ENCODE data around the gene JOSD2.
"Not testable (repeated sequence)": the region's sequence is repeated elsewhere in the genome, so short reads cannot be mapped to it uniquely, and the experiment has no call there.

JOSD2 gene

DNA sequence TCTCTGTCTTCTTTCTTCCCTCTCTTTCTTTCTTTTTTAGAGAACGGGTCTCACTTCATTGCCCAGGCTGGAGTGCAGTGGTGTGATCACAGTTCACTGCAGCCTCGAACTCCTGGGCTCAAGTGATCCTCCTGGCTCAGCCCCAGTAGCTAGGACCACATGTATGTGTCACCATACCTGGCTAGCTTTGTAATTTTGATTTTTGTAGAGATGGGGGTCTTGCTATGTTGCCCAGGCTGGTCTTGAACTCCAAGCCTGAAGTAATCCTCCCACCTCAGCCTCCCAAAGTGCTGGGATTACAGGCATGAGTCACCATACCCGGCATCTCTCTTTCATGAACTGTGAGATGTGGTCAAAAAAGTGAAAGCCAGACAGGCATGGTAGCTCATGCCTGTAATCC is 37.7 kb downstream of the JOSD2 start:
- not testable (repeated sequence) for DNase-seq

DNA sequence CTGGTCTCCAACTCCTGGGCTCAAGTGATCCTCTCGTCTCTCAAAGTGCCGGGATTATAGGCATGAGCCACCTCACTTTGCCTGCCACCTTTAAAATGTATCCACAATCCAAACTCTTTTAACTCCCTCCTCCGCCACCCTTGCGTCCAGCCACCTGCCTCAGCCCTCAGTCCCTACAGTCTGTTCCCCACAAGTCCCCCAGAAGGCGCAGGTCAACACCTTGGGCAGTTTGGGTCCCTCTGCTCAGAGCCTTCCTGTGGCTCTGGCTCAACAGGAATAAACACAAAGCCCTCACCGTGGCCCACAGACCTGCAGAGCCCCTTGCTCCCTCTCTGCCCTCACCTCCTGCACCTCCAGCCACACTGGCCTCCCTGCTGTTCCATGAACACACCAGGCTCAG is 42.2 kb downstream of the JOSD2 start:
- DNase-seq = no peak

- DNase-seq = no peak
Observed at GRCh38 chr19:50467566-50467965, 43.4 kb downstream of the JOSD2 start.

DNA sequence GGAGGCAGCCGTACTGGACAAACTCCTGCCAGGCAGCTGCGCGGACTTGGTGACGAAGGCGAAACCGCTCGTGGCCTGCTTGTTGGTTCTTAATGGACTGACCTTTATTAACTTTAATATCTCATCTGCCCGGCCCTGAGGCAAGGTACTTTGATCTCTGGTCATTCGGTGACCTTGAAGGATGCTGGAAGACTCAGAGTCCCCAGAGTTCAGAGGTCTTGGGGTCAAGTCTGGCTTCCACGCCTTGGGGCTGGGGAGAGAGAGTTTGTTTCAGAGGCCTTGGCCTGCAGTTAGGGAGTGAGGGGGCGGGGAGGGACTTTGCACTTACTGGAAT is 44.3 kb downstream of the JOSD2 start:
- no peak for DNase-seq

DNA sequence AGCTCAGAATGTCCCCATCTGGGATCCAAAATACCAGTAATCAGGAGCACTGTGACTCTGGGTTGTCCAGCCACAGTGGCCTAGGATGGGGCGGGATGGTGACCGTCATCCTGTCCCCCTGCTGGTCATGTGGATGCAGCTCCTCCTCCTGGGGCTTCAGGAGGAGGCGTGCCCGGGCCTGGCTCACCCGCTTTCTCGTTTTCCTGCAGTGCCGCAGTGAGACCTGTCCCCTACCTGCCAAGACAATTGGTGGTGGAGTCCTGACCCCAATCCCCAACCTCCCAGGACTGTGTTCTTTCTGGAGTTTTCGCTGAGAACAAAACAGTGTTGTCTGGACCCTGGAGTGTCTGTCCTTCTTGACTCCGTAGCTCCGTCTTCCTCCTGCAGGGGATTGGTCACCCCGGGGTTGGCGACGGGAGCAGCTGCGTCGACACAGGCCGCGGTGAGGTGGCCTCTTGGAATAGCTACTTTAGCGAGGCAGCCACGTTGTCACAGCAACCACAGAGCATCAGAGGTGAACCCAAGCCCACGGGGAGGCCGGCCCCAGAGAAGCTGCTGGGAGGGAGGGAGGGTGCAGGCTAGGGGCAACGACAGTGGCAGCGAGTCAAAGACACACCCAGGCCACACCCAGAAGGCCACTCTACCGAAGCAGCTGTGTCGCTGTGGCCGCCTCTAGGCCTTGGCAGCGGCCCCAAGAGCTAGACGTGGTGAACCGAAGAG is 44.8 kb downstream of the JOSD2 start:
- no peak for DNase-seq

- DNase-seq = no peak
Observed at GRCh38 chr19:50465000-50465399, 46.0 kb downstream of the JOSD2 start.

- DNase-seq = no peak
Observed at GRCh38 chr19:50464348-50464747, 46.6 kb downstream of the JOSD2 start.

DNA sequence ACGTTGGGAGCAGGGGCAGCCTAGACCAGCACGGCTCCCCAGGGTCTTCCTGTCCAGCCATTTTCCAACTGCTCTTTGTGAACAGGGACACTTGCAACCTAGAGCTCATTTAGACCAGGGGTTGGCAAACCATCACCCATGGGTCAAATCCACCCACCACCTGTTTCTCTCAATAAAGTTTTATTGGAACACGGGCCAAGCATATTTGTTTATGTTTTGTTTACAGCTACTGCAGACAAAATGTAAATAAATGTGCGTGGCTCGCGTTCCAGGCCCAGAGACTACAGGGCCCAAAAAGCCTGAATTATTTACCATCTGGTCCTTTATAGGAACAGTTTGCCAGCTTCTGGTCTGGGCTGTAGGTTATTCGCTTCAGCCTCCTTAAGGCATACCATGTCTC is 48.0 kb downstream of the JOSD2 start:
- no peak for DNase-seq

- peak; percentile 14 for DNase-seq
Observed at GRCh38 chr19:50461066-50461875, 49.7 kb downstream of the JOSD2 start.

DNA sequence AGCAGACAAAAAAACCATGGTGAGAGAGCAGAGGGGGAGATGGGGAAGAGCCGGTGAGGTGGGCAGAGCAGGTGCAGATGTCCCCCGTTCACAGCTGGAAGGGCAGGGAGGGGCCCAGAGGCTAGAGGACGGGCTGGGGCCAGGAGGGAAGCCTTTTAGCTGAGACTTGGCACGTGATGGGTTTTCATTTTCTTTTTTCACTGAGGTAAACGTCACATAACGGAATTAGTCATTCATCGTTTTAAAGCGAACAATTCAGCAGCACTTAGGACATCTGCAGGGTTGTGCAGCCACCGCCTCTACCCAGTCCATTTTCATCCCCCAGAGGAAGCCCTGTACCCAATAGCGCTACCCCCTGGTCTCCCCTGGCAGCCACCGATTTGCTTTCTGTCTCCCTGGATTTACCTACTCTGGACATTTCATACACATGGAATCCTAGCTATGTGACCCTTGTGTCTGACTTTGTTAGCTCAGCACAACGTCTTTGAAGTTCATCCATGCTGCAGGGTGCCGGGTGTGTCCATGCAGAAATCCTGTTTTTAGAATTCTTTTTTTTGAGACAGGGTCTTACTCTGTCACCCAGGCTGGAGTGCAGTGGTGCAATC is 50.7 kb downstream of the JOSD2 start:
- DNase-seq = no peak

- DNase-seq = no peak
Observed at GRCh38 chr19:50459638-50460037, 51.4 kb downstream of the JOSD2 start.

DNA sequence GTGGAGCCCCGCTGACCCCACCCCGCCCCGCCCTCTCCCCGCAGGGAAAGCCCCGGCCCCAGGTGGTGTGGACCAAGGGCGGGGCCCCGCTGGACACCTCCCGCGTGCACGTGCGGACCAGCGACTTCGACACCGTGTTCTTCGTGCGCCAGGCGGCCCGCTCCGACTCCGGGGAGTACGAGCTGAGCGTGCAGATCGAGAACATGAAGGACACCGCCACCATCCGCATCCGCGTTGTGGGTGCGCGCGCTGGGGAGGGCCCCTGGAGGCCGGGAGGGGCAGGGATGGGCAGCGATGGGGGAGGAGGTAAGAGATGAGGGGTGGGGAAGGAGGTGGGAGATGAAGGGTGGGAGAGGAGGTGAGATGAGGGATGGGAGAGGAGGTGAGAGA is 51.9 kb downstream of the JOSD2 start:
- DNase-seq = no peak

DNA sequence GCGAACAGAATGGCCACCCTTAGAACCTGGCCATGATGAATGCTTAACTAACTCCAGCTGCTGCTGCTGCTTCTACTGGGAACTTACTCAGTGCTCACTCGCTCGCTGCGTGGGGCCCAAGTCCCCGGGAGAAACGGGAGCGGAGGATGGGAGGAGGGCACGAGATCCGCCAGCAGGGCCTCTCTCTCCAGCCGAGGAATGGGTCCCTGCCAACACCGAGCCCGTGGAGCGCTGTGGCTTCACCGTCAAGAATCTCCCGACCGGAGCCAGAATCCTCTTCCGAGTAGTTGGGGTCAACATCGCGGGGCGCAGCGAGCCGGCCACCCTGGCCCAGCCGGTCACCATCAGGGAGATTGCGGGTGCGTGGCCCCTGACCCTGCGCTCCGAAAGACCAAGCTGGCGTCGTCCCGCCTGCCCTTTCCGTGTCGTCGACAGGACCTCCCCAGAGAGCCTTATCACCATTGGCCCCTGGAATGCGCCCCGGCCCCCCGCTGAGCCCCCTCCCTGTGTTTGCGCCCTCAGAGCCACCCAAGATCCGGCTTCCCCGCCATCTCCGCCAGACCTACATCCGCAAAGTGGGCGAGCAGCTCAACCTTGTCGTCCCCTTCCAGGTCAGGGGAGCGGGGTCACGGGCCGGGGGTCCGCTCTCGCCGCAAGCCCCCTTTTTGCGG is 52.5 kb downstream of the JOSD2 start:
- no peak for DNase-seq

DNA sequence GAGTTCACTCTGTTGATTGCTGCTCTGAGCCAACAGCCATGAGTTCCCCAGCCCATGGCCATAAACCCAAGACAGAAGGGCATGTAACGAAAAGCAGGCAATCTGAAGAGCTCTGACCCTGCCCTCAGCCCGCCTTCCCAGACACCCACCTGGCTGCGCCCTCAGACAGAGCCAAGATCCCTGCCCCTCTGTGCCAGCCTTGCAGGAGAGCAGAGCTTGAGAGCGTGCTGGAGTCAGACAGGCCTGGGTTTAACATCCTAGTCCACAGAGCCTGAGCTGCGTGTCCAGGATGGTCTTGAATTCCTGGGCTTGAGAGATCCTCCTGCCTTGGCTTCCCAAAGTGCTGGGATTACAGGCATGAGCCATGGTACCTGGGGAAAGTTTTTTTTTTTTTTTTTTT is 53.7 kb downstream of the JOSD2 start:
- no peak for DNase-seq

Data from T1000 (cell line).